Breast epithelium (tissue), 3 donors: ENCODE measurements around the gene CLN6.

ENCODE experiments used
- CTCF ChIP-seq, 3 donors: fragments of 450-650 bp; IDR thresholded peaks; one replicate each; pipeline ENCODE4 v1.5.1; 2016 to 2017; ENCODE audit warnings: antibody characterized with exemption in 3 of 3, mild to moderate bottlenecking in 3 of 3, moderate library complexity in 3 of 3
- POLR2A ChIP-seq: fragments of 450-650 bp; IDR thresholded peaks from one replicate; pipeline ENCODE4 v1.6.1; 2016; ENCODE audit warnings: antibody characterized with exemption, mild to moderate bottlenecking, moderate library complexity
- POLR2AphosphoS5 ChIP-seq, 3 donors: sonication (generic); formaldehyde crosslinking; IDR thresholded peaks; one replicate each; pipeline ENCODE4 v1.6.1; 2017; ENCODE audit warnings: antibody characterized with exemption in 3 of 3

- TF ChIP-seq CTCF (IDR thresholded peaks at IDR 0.05) (no peak), POLR2AphosphoS5 (IDR thresholded peaks at IDR 0.05) (no peak), POLR2A (no peak)
Measured at GRCh38 chr15:68241088-68241935, 11.8 kb upstream of the CLN6 start.
